Measurements from ENCODE around the gene LRP5.

The LRP5 gene

DNA sequence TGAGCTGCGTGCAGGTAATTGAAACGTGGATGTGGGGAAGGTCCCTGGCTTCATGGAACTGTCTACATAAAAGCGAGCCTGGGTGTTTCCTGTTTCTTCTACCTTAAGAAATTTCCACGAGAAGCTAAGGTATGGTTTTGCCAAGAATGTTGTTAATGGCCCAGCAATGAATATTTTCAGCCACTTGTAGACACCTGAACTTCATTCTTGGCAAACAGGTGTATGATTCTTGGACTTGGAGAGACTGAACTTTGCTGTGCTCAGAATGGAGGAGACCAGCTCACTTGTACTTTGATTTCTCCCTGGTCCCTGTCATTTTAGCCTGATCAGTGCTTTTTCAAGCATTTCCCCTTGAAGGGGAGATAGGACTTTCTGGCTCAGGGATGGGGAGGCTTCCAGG is 20.8 kb downstream of the LRP5 start:
- DNase-seq (ENCODE audit: low read depth) = no peak
- TF ChIP-seq POLR2A (IDR thresholded peaks at IDR 0.05; ENCODE audit: extremely low read depth, insufficient read length) = no peak
- no peak overlapping the region for H3K4me3 ChIP-seq (ENCODE audit: low read depth, low read length)

DNA sequence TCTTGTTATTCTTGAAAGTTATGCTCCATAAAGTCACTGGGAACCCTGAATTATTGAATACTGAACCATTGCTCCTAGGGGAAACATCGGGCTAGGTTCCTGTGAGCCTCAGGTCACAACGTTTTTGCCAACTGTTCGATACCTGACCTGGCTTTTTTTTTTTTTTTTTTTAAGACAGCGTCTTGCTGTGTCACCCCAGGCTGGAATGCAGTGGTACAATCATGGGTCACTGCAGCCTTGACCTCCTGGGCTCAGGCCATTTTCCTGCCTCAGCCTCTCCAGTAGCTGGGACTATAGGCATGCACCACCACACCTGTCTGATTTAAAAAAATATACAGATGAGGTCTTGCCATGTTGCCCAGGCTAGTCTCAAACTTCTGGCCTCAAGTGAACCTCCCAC is 22.5 kb downstream of the LRP5 start:
- TF ChIP-seq POLR2A (IDR thresholded peaks at IDR 0.05; ENCODE audit: extremely low read depth, insufficient read length) (no peak), MYC (IDR thresholded peaks at IDR 0.05; ENCODE audit: low read depth, low read length) (no peak)
- TF ChIP-seq, protein P1, sequence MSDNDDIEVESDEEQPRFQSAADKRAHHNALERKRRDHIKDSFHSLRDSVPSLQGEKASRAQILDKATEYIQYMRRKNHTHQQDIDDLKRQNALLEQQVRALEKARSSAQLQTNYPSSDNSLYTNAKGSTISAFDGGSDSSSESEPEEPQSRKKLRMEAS (IDR thresholded peaks at IDR 0.05; ENCODE audit: low read depth, low read length) = no peak
- TF ChIP-seq, protein P2, sequence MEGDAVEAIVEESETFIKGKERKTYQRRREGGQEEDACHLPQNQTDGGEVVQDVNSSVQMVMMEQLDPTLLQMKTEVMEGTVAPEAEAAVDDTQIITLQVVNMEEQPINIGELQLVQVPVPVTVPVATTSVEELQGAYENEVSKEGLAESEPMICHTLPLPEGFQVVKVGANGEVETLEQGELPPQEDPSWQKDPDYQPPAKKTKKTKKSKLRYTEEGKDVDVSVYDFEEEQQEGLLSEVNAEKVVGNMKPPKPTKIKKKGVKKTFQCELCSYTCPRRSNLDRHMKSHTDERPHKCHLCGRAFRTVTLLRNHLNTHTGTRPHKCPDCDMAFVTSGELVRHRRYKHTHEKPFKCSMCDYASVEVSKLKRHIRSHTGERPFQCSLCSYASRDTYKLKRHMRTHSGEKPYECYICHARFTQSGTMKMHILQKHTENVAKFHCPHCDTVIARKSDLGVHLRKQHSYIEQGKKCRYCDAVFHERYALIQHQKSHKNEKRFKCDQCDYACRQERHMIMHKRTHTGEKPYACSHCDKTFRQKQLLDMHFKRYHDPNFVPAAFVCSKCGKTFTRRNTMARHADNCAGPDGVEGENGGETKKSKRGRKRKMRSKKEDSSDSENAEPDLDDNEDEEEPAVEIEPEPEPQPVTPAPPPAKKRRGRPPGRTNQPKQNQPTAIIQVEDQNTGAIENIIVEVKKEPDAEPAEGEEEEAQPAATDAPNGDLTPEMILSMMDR (IDR thresholded peaks at IDR 0.05; ENCODE audit: low read depth, low read length) = no peak
- no peak overlapping the region for H3K4me3 ChIP-seq (ENCODE audit: low read depth, low read length)
- DNase-seq (ENCODE audit: low read depth) = no peak

DNA sequence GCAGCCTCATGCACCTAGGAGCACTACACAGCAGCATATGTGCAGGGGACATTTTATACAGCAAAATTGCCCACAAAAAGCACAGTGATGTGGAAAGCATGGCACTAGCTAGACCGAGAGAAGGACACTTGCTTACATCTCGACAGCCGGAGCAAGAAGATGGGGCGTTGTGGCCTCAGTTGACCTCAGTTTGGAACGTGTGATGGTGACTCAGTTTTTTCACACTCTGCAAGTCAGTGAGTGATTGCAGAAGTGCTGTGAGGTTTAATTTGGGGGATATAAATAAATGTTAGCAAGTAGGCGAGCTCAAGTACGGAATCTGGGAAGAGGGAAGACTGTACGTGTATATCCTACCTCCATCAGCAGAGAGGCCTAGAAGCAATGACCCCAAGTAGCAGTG is 23.3 kb downstream of the LRP5 start:
- no peak overlapping the region for H3K4me3 ChIP-seq (ENCODE audit: low read depth, low read length)
- TF ChIP-seq, protein P1 (IDR thresholded peaks at IDR 0.05; ENCODE audit: low read depth, low read length) = no peak
- no peak for TF ChIP-seq MYC (IDR thresholded peaks at IDR 0.05; ENCODE audit: low read depth, low read length)
- TF ChIP-seq POLR2A (IDR thresholded peaks at IDR 0.05; ENCODE audit: extremely low read depth, insufficient read length) = no peak
- TF ChIP-seq, protein P2 (IDR thresholded peaks at IDR 0.05; ENCODE audit: low read depth, low read length) = no peak
- peak; percentile 40 for DNase-seq (ENCODE audit: low read depth)

DNA sequence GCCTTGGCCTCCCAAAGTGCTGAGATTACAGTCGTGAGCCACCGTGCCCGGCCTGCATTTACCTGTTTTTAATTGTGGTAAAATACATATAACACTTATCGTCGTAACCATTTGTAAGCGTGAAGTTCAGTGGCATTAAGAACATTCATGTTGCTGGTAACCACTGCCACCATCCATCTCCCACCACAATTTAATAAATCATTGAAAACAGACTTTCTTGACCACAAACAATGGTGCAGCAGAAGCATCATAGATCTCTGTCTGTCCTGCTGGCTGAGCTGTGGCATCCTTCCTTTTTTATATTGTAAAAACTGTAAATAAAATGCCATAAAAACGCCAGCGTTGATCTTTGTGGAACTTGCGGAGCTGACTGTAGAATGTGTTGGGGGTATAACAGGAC is 24.3 kb downstream of the LRP5 start:
- DNase-seq (ENCODE audit: low read depth) = no peak
- TF ChIP-seq POLR2A (IDR thresholded peaks at IDR 0.05; ENCODE audit: extremely low read depth, insufficient read length) (no peak), MYC (IDR thresholded peaks at IDR 0.05; ENCODE audit: low read depth, low read length) (no peak)
- TF ChIP-seq, protein P2 (IDR thresholded peaks at IDR 0.05; ENCODE audit: low read depth, low read length) = no peak
- TF ChIP-seq, protein P1 (IDR thresholded peaks at IDR 0.05; ENCODE audit: low read depth, low read length) = no peak
- H3K4me3 ChIP-seq (ENCODE audit: low read depth, low read length) = no peak overlapping the region

DNA sequence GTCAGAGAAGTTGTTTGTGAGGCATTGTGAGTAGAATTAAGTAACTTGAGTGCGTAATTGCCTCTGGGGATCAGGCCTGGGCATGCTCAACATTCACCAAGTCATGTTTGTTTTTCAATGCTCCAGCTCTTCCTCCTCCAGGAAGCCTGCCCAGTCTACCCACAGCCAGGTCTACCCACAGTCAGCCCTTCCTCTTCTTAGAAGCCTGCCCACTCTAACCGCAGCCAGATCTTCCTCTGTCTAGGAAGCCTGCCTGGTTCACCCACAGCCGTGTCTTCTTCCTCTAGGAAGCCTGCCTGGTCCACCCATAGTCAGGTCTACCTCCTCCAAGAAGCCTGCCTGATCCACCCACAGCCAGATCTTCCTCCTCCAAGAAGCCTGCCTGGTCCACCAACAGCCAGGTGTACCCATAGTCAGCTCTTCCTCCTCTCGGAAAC is 25.0 kb downstream of the LRP5 start:
- TF ChIP-seq MYC (IDR thresholded peaks at IDR 0.05; ENCODE audit: low read depth, low read length) (no peak), POLR2A (IDR thresholded peaks at IDR 0.05; ENCODE audit: extremely low read depth, insufficient read length) (no peak)
- TF ChIP-seq, protein P2 (IDR thresholded peaks at IDR 0.05; ENCODE audit: low read depth, low read length) = no peak
- TF ChIP-seq, protein P1 (IDR thresholded peaks at IDR 0.05; ENCODE audit: low read depth, low read length) = no peak
- H3K4me3 ChIP-seq (ENCODE audit: low read depth, low read length) = no peak overlapping the region
- DNase-seq (ENCODE audit: low read depth) = peak; percentile 60

DNA sequence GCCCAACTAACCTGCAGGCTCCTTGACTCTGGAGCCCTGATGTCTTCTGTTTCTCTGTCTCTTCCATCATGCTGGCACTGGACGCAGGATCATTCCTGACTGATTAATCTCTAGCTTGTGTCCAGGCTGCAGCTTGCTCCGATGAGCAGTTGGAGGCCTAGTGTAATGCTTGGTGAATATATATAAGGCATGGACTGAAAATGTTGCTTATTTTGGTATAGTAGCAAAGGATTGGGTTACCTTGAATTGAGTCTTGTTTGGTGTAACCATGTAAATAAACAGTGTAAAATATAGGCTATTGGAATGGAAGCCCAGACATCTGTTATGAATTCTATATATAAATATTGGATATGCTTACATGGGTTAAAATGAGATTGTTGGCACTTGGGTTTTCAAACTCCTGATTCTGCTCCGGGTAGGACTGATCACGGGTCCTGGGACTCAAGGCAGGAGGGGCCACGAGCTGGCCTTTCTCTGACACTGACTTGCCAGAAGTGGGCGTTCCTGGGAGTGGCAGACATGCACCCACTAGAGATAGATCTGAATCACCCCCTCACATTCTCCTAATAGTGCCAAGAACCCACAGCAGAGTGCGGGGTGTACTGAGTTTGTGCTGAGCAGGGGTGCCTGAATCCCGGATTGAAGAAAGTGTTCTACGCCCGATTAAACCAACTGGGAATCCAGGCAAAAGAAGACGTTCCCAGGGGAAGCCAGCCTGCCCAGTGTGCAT is 25.8 kb downstream of the LRP5 start:
- TF ChIP-seq POLR2A (IDR thresholded peaks at IDR 0.05; ENCODE audit: extremely low read depth, insufficient read length) = no peak
- TF ChIP-seq, protein P1 (IDR thresholded peaks at IDR 0.05; ENCODE audit: low read depth, low read length) = no peak
- TF ChIP-seq MYC (IDR thresholded peaks at IDR 0.05; ENCODE audit: low read depth, low read length) = no peak
- TF ChIP-seq, protein P2 (IDR thresholded peaks at IDR 0.05; ENCODE audit: low read depth, low read length) = no peak
- DNase-seq (ENCODE audit: low read depth) = no peak
- no peak overlapping the region for H3K4me3 ChIP-seq (ENCODE audit: low read depth, low read length)
